Pancreas (tissue), 10 donors: ENCODE data around the gene SAMSN1. TPM values are rescaled to one million over a fixed set of nuclear protein-coding genes. Genes with fewer than 3 reads are reported as not detected.

Experiments used
- ATAC-seq, 4 donors: fragments of 200-7000 bp; cut with Tn5 transposase; one replicate each; pipeline versions ENCODE4 v1.8.0 to v1.9.1; 2020; ENCODE audit warnings: mild to moderate bottlenecking in 4 of 4, moderate library complexity in 4 of 4
- DNase-seq, 6 donors: peaks; one replicate each; pipeline ENCODE4 v3.0.0-alpha.2; 2020
- FAIRE-seq: peaks from 2 replicates; lab custom pipeline; 2012; peaks lifted over from hg19 to GRCh38; lab: Jason Lieb, UNC
- H3K27ac ChIP-seq, 4 donors: fragments of 200-600 bp; sonication (generic); 1 replicate in 3 of 4; 2 replicates in 1 of 4; pipeline versions ENCODE4 v1.5.0 to v1.8.0; 2020
- H3K27me3 ChIP-seq, 4 donors: fragments of 200-600 bp; one replicate each; pipeline ENCODE4 v1.8.0; 2021
- H3K36me3 ChIP-seq, 3 donors: fragments of 200-600 bp; sonication (generic) in 1 of 3; one replicate each; pipeline versions ENCODE4 v1.5.0 to v1.8.0; 2020 to 2021
- H3K4me1 ChIP-seq, 3 donors: fragments of 200-600 bp; one replicate each; pipeline ENCODE4 v1.8.0; 2021
- H3K4me3 ChIP-seq, 4 donors: fragments of 200-600 bp; sonication (generic) in 2 of 4; one replicate each; pipeline versions ENCODE4 v1.5.0 to v1.8.0; 2020 to 2021
- H3K9me3 ChIP-seq, 4 donors: fragments of 200-600 bp; one replicate each; pipeline ENCODE4 v1.8.0; 2021
- CTCF ChIP-seq, 4 donors: fragments of 200-600 bp; sonication (generic) in 3 of 4; IDR thresholded peaks; one replicate each; pipeline versions ENCODE4 v1.5.0 to v1.8.0; 2021; ENCODE audit warnings: antibody characterized with exemption in 4 of 4
- WGBS, 2 donors: extraction: QIAGEN DNeasy Blood & Tissue Kit; methylation state at CpG; one replicate each; pipeline ENCODE4 v1.1.7; 2013; 5-methylcytosine and 5-hydroxymethylcytosine counted together
- intact Hi-C, 3 donors: fragments of 100-400 bp; cut with DNase I; formaldehyde crosslinking; loops; one replicate each; pipeline versions ENCODE4 v1.11.1 to v1.14.2; 2022
- polyA plus RNA-seq, 2 donors: library from polyadenylated mRNA; stranded (reverse); fragments of 200-250 nt; gene quantifications; one replicate each; pipeline ENCODE4 v1.2.3, GENCODE V29; 2013
- total RNA-seq, 6 donors: library from RNA; stranded (reverse); fragmentation: NEBNext Ultra II Directional in 4 of 6; extraction: Animal tissue kit (Norgen Biotek cat#: 25700) in 4 of 6; gene quantifications; one replicate each; pipeline versions ENCODE4 v1.2.1 to v1.2.4, GENCODE V29; 2021 to 2023
- donor health status: healthy with polysubstance abuse.
- donor health status: DM: no; HTN: no; CAD: no; lungs with moderate emphysema.
- donor health status: DM: no; HTN: no; CAD: no.
- donor health status: control.
- donor health status: control.
- donor health status: Bipolar disorder and iron deficiency.
- donor health status: DM: yes; HTN: yes; CAD: no.
- donor health status: DM: no; HTN: no; CAD: no.
- donor health status: DM: no; HTN: no; CAD: no.
- donor health status: DM: yes; HTN: yes; CAD: no.

The SAMSN1 gene
- total and polyA plus RNA-seq, 8 donors = 0.12 to 5.0 (median 1.1) TPM

- ATAC-seq (peak in 2 of 4 donors; percentile 51 to 63), DNase-seq (no peak), FAIRE-seq (peak; percentile 37)
- Histone ChIP-seq H3K27me3 (no peaks in the 10 kb centered on the region), H3K36me3 (no peaks in the 10 kb centered on the region), H3K4me1 (no peaks in the 10 kb centered on the region), H3K4me3 (no peak overlapping the region), H3K27ac (no peak overlapping the region), H3K9me3 (no peaks in the 10 kb centered on the region)
- intact Hi-C loops = loop anchor here in 1 of 3 donors (10.0 kb wide), 1 partner anchor 63 kb away; no protein-coding TSS in a partner anchor
- TF ChIP-seq CTCF (IDR thresholded peaks at IDR 0.05) = no peak
- 67 to 90% methylated on average over 2 of the region's 2 CpGs for WGBS, 2 donors
Observed at GRCh38 chr21:14527696-14528652, 18.1 kb downstream of the SAMSN1 start.

- Histone ChIP-seq H3K36me3 (no peaks in the 10 kb centered on the region), H3K27me3 (no peaks in the 10 kb centered on the region), H3K4me1 (no peaks in the 10 kb centered on the region), H3K27ac (no peak overlapping the region), H3K9me3 (no peaks in the 10 kb centered on the region), H3K4me3 (no peak overlapping the region)
- 40 to 53% methylated on average over 10 of the region's 10 CpGs for WGBS, 2 donors
- no peak for FAIRE-seq
- TF ChIP-seq CTCF (IDR thresholded peaks at IDR 0.05) = no peak
- no peak for DNase-seq
- no peak for ATAC-seq
- intact Hi-C loops = loop anchor here in 1 of 3 donors (10.0 kb wide), 1 partner anchor 62 kb away; no protein-coding TSS in a partner anchor
Observed at GRCh38 chr21:14526836-14527695, 19.0 kb downstream of the SAMSN1 start.

- no peak overlapping the region for H3K4me3 ChIP-seq
- no peak for TF ChIP-seq CTCF (IDR thresholded peaks at IDR 0.05)
- intact Hi-C loops = loop anchor here in 1 of 3 donors (10.0 kb wide), 1 partner anchor 61 kb away; no protein-coding TSS in a partner anchor
- H3K4me1 ChIP-seq = no peaks in the 10 kb centered on the region
- H3K27ac ChIP-seq = no peak overlapping the region
- ATAC-seq (no peak), DNase-seq (no peak), FAIRE-seq (no peak)
- no peaks in the 10 kb centered on the region for H3K36me3 ChIP-seq
- WGBS, 2 donors = 0 to 29% methylated on average over 3 of the region's 3 CpGs
- H3K9me3 ChIP-seq = no peaks in the 10 kb centered on the region
- H3K27me3 ChIP-seq = no peaks in the 10 kb centered on the region
Observed at GRCh38 chr21:14526199-14526598, 19.9 kb downstream of the SAMSN1 start.

- DNase-seq (no peak), ATAC-seq (peak in 2 of 4 donors; percentile 64 to 78), FAIRE-seq (no peak)
- Histone ChIP-seq H3K36me3 (no peaks in the 10 kb centered on the region), H3K27ac (no peak overlapping the region), H3K4me3 (no peak overlapping the region), H3K27me3 (no peaks in the 10 kb centered on the region), H3K9me3 (no peaks in the 10 kb centered on the region), H3K4me1 (no peaks in the 10 kb centered on the region)
- intact Hi-C loops = loop anchor here in 1 of 3 donors (10.0 kb wide), 1 partner anchor 58 kb away; no protein-coding TSS in a partner anchor
- WGBS, 2 donors = 74 to 81% methylated on average over 5 of the region's 5 CpGs
- no peak for TF ChIP-seq CTCF (IDR thresholded peaks at IDR 0.05)
Observed at GRCh38 chr21:14523234-14523633, 22.9 kb downstream of the SAMSN1 start.
